B cell (primary cell): ENCODE results near the gene KIF17.

Experiments
- EZH2 ChIP-seq: IDR thresholded peaks from 2 replicates; pipeline ENCODE4 v1.6.1; 2012; ENCODE audit warnings: borderline replicate concordance, low read depth, mild to moderate bottlenecking, moderate library complexity, low read length; ENCODE audit not compliant: insufficient read depth, poor library complexity, severe bottlenecking
- TF ChIP-seq, protein P1 (sequence below): fragments of 200-600 bp; IDR thresholded peaks from one replicate; pipeline ENCODE4 v1.8.0; 2022; ENCODE audit warnings: antibody characterized with exemption, mild to moderate bottlenecking

DNA sequence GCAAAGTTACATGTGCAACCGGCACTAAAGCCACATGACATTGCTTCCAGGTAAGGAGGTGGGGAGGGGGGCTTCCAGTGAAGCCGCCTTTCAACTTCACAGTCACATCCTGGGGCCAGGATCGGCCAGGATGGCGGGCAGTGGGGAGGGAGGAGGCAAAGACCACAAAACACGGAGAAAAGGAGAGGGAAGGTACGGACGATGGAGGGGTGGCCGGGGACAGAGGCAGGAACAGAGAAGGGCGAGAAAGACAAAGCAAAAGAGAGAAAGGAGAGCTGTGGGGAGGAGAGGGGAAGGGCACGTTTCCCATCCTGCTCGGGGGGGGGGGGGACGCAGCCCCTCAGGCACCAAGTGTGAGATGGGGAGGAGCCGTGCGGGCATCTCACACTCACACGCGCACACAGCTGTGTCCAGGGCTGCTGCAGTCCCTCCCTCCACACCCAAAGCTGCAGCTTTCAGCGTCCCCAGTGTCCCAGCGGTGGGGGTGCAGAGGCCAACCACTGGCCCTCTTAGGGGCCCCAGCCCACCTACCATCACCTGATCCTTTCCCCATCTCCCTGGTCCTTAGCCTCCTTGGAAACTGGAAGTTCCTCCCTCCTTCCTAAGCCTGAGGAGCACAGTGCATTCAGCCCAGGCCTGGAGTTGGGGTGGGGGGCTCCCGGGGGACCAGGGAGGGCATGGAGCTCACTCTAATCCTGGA, 12.3 kb upstream of the KIF17 start:
- TF ChIP-seq, protein P1, sequence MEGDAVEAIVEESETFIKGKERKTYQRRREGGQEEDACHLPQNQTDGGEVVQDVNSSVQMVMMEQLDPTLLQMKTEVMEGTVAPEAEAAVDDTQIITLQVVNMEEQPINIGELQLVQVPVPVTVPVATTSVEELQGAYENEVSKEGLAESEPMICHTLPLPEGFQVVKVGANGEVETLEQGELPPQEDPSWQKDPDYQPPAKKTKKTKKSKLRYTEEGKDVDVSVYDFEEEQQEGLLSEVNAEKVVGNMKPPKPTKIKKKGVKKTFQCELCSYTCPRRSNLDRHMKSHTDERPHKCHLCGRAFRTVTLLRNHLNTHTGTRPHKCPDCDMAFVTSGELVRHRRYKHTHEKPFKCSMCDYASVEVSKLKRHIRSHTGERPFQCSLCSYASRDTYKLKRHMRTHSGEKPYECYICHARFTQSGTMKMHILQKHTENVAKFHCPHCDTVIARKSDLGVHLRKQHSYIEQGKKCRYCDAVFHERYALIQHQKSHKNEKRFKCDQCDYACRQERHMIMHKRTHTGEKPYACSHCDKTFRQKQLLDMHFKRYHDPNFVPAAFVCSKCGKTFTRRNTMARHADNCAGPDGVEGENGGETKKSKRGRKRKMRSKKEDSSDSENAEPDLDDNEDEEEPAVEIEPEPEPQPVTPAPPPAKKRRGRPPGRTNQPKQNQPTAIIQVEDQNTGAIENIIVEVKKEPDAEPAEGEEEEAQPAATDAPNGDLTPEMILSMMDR: no peak
- TF ChIP-seq EZH2: no peak
